Measurements from ENCODE around the gene ZNRF3.

- TF ChIP-seq CTCF (IDR thresholded peaks at IDR 0.05) (no peak), ZFX (IDR thresholded peaks at IDR 0.05; ENCODE audit: borderline replicate concordance) (no peak)
Measured at GRCh38 chr22:28892175-28892731, 8.9 kb downstream of the ZNRF3 start.
